Psoas muscle (tissue), 8 donors: ENCODE data around the gene SGK1. TPM values are rescaled to one million over a fixed set of nuclear protein-coding genes. Genes with fewer than 3 reads are reported as not detected.

Experiments used
- ATAC-seq, 4 donors: fragments of 200-7000 bp; cut with Tn5 transposase; one replicate each; pipeline ENCODE4 v1.9.1; 2020; ENCODE audit warnings: moderate library complexity in 3 of 4, mild to moderate bottlenecking in 2 of 4
- DNase-seq, 2 donors: peaks; one replicate each; pipeline ENCODE4 v3.0.0-alpha.2; 2020
- H3K27ac ChIP-seq: fragments of 200-600 bp; one replicate; pipeline ENCODE4 v1.8.0; 2022
- H3K27me3 ChIP-seq, 3 donors: fragments of 200-600 bp in 1 of 3; one replicate each; pipeline versions ENCODE4 v1.6.1 to v1.8.0; 2013 to 2022; ENCODE audit warnings: low read length in 2 of 3, mild to moderate bottlenecking in 2 of 3, moderate library complexity in 1 of 3; ENCODE audit not compliant: insufficient read depth in 3 of 3
- H3K36me3 ChIP-seq, 2 donors: fragments of 200-600 bp in 1 of 2; one replicate each; pipeline versions ENCODE4 v1.6.1 to v1.8.0; 2013 to 2022; ENCODE audit warnings: low read depth in 1 of 2, mild to moderate bottlenecking in 1 of 2, moderate library complexity in 1 of 2; ENCODE audit not compliant: insufficient read depth in 1 of 2
- H3K4me1 ChIP-seq: fragments of 200-600 bp; one replicate; pipeline ENCODE4 v1.8.0; 2022
- H3K4me3 ChIP-seq: fragments of 200-600 bp; one replicate; pipeline ENCODE4 v1.8.0; 2022; ENCODE audit warnings: mild to moderate bottlenecking
- H3K9me3 ChIP-seq: fragments of 200-600 bp; one replicate; pipeline ENCODE4 v1.8.0; 2022
- WGBS, 3 donors: extraction: QIAGEN DNeasy Blood & Tissue Kit; methylation state at CpG; one replicate each; pipeline versions ENCODE4 v1.1.6 to v1.1.7; 2013; 5-methylcytosine and 5-hydroxymethylcytosine counted together
- intact Hi-C, 2 donors: fragments of 100-400 bp; cut with DNase I; formaldehyde crosslinking; loops; one replicate each; pipeline versions ENCODE4 v1.11.0 to v1.14.2; 2022
- polyA plus RNA-seq, 3 donors: library from polyadenylated mRNA; stranded (reverse); fragments of 200-250 nt; gene quantifications; one replicate each; pipeline ENCODE4 v1.2.3, GENCODE V29; 2013
- total RNA-seq, 4 donors: library from RNA; stranded (reverse); fragmentation: NEBNext Ultra II Directional in 2 of 4; extraction: Animal tissue kit (Norgen Biotek cat#: 25700) in 2 of 4; gene quantifications; one replicate each; pipeline versions ENCODE4 v1.2.1 to v1.2.4, GENCODE V29; 2021 to 2023
- TF ChIP-seq, protein P1 (sequence below): fragments of 200-600 bp; IDR thresholded peaks from one replicate; pipeline ENCODE4 v1.8.0; 2022; ENCODE audit warnings: antibody characterized with exemption
- donor health status: healthy with polysubstance abuse.
- donor health status: DM: no; HTN: no; CAD: no; lungs with moderate emphysema.
- donor health status: Bipolar disorder and iron deficiency.
- donor health status: healthy.
- donor health status: DM: yes; HTN: yes; CAD: no.
- donor health status: DM: no; HTN: no; CAD: no.
- donor health status: DM: no; HTN: no; CAD: no.
- donor health status: DM: yes; HTN: yes; CAD: no.

SGK1 gene
- total and polyA plus RNA-seq, 7 donors, result 34.4 to 125 (median 64.1) TPM

DNA sequence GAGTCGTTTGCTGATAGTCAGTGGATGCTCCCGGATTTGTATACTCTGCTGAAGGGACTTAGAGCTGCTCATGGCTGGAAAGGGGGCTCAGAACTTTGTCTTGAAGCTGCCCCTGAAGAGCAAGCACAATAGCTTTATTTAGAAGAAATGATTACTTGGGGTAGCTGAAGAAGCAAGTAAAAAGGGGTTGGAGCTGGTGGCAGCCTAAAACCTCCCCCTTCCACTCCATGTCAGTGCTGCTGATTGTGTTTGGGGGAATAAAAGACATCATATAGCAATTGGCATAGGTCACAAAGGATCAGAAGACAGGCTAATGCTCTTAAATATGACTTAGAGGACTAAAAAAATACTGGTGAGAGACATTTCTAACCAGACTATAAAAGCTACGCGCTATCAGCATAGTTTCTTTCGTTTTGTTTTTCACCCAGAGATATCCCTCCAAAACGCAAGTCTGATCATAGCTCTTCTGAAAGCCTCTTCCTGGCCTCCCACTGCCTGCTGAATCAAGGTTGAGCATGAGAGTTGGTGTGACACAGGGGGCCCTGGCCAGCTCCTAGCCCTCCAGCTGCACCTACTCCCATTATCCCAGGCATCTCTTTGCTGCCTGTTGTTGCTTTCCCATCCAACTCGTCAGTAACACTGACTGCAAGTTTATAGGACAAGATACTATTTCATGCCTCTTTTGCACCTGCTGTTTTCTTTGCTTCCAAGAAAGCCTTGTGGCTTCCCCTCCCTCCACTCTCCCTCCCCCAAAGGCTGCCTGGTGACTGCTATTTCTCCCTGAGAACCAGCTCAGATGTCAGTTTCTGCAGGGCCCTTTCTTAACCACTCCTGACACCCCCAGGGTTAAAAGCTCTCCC lies 33.9 kb upstream of the SGK1 start:
- Histone ChIP-seq H3K27me3 (no peaks in the 10 kb centered on the region), H3K27ac (peak overlapping the region; percentile 92), H3K4me3 (peak overlapping the region; percentile 57), H3K9me3 (no peaks in the 10 kb centered on the region), H3K4me1 (peaks cover 29% of the 10 kb centered on the region), H3K36me3 (no peaks in the 10 kb centered on the region)
- no peak for DNase-seq
- WGBS, 3 donors, result 44 to 61% (median 45%) methylated on average over 7 of the region's 7 CpGs
- TF ChIP-seq, protein P1, sequence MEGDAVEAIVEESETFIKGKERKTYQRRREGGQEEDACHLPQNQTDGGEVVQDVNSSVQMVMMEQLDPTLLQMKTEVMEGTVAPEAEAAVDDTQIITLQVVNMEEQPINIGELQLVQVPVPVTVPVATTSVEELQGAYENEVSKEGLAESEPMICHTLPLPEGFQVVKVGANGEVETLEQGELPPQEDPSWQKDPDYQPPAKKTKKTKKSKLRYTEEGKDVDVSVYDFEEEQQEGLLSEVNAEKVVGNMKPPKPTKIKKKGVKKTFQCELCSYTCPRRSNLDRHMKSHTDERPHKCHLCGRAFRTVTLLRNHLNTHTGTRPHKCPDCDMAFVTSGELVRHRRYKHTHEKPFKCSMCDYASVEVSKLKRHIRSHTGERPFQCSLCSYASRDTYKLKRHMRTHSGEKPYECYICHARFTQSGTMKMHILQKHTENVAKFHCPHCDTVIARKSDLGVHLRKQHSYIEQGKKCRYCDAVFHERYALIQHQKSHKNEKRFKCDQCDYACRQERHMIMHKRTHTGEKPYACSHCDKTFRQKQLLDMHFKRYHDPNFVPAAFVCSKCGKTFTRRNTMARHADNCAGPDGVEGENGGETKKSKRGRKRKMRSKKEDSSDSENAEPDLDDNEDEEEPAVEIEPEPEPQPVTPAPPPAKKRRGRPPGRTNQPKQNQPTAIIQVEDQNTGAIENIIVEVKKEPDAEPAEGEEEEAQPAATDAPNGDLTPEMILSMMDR, result no peak
- intact Hi-C loops, result loop anchor here in 1 of 2 donors (5.0 kb wide), 1 partner anchor 50 kb away; no protein-coding TSS in a partner anchor
- ATAC-seq, result peak; percentile 48 to 82 (median 73)

DNA sequence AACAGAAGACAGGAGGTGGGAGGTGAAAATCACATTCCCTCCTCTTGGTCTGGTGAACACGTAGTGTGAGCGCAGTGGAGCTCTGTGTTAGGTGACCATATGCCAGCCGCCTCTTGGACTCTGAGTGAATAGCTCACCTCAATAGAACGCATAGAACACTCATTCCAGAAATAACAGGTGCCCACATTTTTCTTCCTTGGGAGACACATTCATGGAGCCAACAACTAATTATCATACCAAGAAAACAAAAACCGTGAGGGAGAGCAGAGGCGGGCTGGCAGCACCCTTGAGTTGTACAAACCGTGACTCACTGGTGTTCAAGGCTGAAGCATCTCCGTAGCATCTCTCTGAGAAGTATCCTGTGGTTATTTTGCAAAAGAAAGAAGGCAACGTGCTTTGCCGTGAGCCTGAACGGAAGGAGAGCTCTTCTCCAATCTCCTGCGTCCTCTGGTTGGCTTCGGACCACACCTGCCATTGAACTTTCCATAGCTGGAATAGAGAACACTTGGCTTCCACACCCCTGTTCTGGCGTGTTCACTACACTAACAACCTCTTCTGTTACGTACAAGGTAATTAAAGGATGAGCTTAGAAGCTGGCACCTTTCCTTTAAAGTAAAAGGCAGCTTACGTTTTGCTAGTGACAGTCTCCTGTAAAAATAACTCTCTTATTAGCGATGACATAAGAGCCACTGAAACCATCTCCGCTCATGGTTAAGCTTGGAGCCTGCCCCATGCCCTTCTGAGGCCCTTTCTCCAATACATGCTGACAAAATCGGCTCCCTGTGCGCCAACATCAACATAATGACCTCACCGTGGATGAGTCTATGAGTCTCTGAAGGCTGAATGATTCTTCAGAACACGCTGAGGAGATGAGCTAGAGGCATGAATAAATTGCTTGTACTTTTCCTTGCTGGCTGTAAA lies 30.2 kb upstream of the SGK1 start:
- H3K27ac ChIP-seq, result peak overlapping the region; percentile 92
- peaks cover 37% of the 10 kb centered on the region for H3K4me1 ChIP-seq
- H3K4me3 ChIP-seq, result peak overlapping the region; percentile 48
- TF ChIP-seq, protein P1, result no peak
- DNase-seq, result peak; percentile 72 to 75
- intact Hi-C loops, result loop anchor here (1.0 to 10.0 kb wide), 5 partner anchors 99 to 477 kb away; no protein-coding TSS in a partner anchor
- ATAC-seq, result peak; percentile 78 to 81 (median 79)
- WGBS, 3 donors, result 38 to 64% (median 41%) methylated on average over 22 of the region's 22 CpGs
- H3K9me3 ChIP-seq, result no peaks in the 10 kb centered on the region
- no peaks in the 10 kb centered on the region for H3K36me3 ChIP-seq
- no peaks in the 10 kb centered on the region for H3K27me3 ChIP-seq

DNA sequence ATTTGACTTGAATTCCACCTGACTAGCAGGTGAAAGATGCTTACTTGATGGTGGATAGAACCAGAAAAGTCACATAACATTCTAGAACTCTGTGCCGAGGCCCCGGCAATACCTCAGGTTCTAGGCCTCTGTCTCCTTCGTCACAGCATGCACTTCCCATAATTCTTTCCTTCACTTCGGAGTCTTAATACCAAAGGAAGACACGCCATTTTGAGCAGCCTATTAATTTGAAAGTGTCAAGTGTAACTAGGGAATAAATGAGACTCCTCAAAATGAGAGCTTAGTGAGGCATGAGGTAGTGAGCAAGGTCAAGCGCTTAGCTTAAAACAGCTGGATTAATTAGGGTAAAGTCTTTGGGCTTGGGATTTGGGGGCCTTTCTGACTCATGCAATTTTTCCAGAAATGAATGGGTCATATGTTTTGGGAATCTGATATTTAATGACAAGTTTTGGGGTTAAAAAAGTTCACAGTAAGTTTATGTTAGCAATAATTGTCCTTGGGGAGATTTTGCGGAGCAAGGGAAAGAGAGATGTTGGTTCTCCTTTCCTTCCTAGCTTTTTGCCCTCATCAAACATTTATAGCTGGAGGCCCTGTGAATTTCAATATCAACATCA lies 29.1 kb upstream of the SGK1 start:
- no peak for ATAC-seq
- Histone ChIP-seq H3K4me3 (peak overlapping the region; percentile 48), H3K4me1 (peaks cover 29% of the 10 kb centered on the region), H3K9me3 (no peaks in the 10 kb centered on the region), H3K36me3 (no peaks in the 10 kb centered on the region), H3K27me3 (no peaks in the 10 kb centered on the region), H3K27ac (peak overlapping the region; percentile 92)
- intact Hi-C loops, result loop anchor here (5.0 to 10.0 kb wide), 2 partner anchors 120 to 478 kb away; no protein-coding TSS in a partner anchor
- no peak for DNase-seq
- TF ChIP-seq, protein P1, result no peak
- 90 to 92% (median 90%) methylated on average over 7 of the region's 7 CpGs for WGBS, 3 donors

DNA sequence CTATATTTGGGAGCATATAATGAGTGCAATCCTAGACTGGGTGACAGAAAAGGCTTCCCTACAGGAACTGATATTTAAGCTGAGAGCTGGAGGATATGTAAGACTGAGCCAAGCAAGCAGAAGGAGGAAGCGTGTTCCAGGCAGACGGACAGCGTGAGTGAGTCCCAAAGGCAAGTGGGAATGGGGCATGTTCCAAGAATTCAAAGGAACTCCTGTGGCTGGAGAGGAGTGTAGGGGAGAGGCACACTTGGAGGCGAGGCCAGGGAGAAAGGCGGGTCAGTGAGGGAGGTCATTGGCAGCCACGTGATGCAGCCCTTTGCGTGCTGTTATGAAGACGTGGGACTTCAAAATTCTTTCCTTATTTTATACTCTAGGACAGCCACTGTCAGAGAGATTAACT lies 27.9 kb upstream of the SGK1 start:
- Histone ChIP-seq H3K4me1 (peaks cover 17% of the 10 kb centered on the region), H3K9me3 (no peaks in the 10 kb centered on the region), H3K36me3 (no peaks in the 10 kb centered on the region), H3K27me3 (no peaks in the 10 kb centered on the region), H3K4me3 (no peak overlapping the region), H3K27ac (peak overlapping the region; percentile 92)
- WGBS, 3 donors, result 24 to 45% (median 26%) methylated on average over 8 of the region's 8 CpGs
- TF ChIP-seq, protein P1, result no peak
- DNase-seq, result peak in 1 of 2 donors; percentile 29
- peak in 3 of 4 donors; percentile 15 to 45 (median 41) for ATAC-seq
- intact Hi-C loops, result loop anchor here (5.0 to 10.0 kb wide), 2 partner anchors 122 to 479 kb away; no protein-coding TSS in a partner anchor
